HL-60 (cell line): ENCODE data around the gene GDAP1L1.

ENCODE experiments used
- DNase-seq, 2 experiments: peaks; one replicate each; pipeline ENCODE4 v3.0.0-alpha.2; 2010 to 2020; ENCODE audit warnings: low read depth in 1 of 2, low spot score in 1 of 2
- H3K27ac ChIP-seq: fragments of 250-450 bp; sonication (Bioruptor Pico); replicated peaks from 2 replicates; pipeline ENCODE4 v1.5.1; 2020; ENCODE audit warnings: mild to moderate bottlenecking, moderate library complexity
- H3K27me3 ChIP-seq: fragments of 250-450 bp; sonication (Bioruptor Pico); 2 replicates; pipeline ENCODE4 v1.5.1; 2021; ENCODE audit warnings: mild to moderate bottlenecking, moderate library complexity; ENCODE audit not compliant: insufficient read depth, poor library complexity, severe bottlenecking
- H3K4me3 ChIP-seq: replicated peaks from 2 replicates; pipeline ENCODE4 v1.5.1; 2011; ENCODE audit warnings: mild to moderate bottlenecking, control low read depth, low read length; ENCODE audit not compliant: insufficient read depth
- CTCF ChIP-seq: IDR thresholded peaks from one replicate; pipeline ENCODE4 v1.5.1; 2011; ENCODE audit warnings: low read length, control low read depth, inconsistent platforms; ENCODE audit not compliant: insufficient read depth
- GABPA ChIP-seq: IDR thresholded peaks from 2 replicates; pipeline ENCODE4 v1.6.1; 2012; ENCODE audit warnings: low read depth
- POLR2AphosphoS5 ChIP-seq: IDR thresholded peaks from 2 replicates; pipeline ENCODE4 v1.6.1; 2012; ENCODE audit warnings: low read depth
- REST ChIP-seq: IDR thresholded peaks from 2 replicates; pipeline ENCODE4 v1.6.1; 2012; ENCODE audit warnings: low read depth; ENCODE audit not compliant: insufficient replicate concordance
- SPI1 ChIP-seq: IDR thresholded peaks from 2 replicates; pipeline ENCODE4 v1.6.1; 2012; ENCODE audit warnings: low read depth, mild to moderate bottlenecking, borderline replicate concordance

The GDAP1L1 gene

GRCh38 chr20:44204832-44205215 lies 42.3 kb upstream of the GDAP1L1 start:
- TF ChIP-seq CTCF (no peak), SPI1 (no peak)
- DNase-seq: no peak
- H3K4me3 ChIP-seq: no peak overlapping the region

GRCh38 chr20:44206132-44206531 lies 41.0 kb upstream of the GDAP1L1 start:
- no peak for TF ChIP-seq SPI1
- DNase-seq: no peak
- no peak overlapping the region for H3K4me3 ChIP-seq
- H3K27ac ChIP-seq: no peak overlapping the region
- no peaks in the 10 kb centered on the region for H3K27me3 ChIP-seq

More at GRCh38 chr20:44204832-44205215, 42.3 kb upstream of the GDAP1L1 start:
- Histone ChIP-seq H3K27me3 (no peaks in the 10 kb centered on the region), H3K27ac (no peak overlapping the region)

- DNase-seq: no peak
- Histone ChIP-seq H3K27ac (no peak overlapping the region), H3K27me3 (no peaks in the 10 kb centered on the region), H3K4me3 (no peak overlapping the region)
- TF ChIP-seq REST: no peak
- no peak for TF ChIP-seq SPI1
These were observed 39.9 kb upstream of the GDAP1L1 start for GRCh38 chr20:44207126-44207723.

- H3K4me3 ChIP-seq: no peak overlapping the region
- no peak for DNase-seq
- no peaks in the 10 kb centered on the region for H3K27me3 ChIP-seq
- no peak overlapping the region for H3K27ac ChIP-seq
- TF ChIP-seq CTCF (no peak), POLR2AphosphoS5 (no peak), SPI1 (no peak), GABPA (no peak), REST (no peak)
These were observed 38.9 kb upstream of the GDAP1L1 start for GRCh38 chr20:44208165-44208564.

GRCh38 chr20:44208770-44209169 lies 38.3 kb upstream of the GDAP1L1 start:
- DNase-seq: no peak
- H3K27ac ChIP-seq: no peak overlapping the region; the same call in 1 of the 2 replicates
- no peaks in the 10 kb centered on the region for H3K27me3 ChIP-seq
- TF ChIP-seq SPI1 (no peak), POLR2AphosphoS5 (no peak), REST (no peak), GABPA (no peak), CTCF (no peak)
- peak overlapping the region; percentile 96 for H3K4me3 ChIP-seq
